B cell (primary cell): ENCODE measurements around the gene XDH.

Experiments used
- CTCF ChIP-seq: fragments of 200-600 bp; IDR thresholded peaks from one replicate; pipeline ENCODE4 v1.8.0; 2022; ENCODE audit warnings: antibody characterized with exemption, mild to moderate bottlenecking
- EZH2 ChIP-seq: IDR thresholded peaks from 2 replicates; pipeline ENCODE4 v1.6.1; 2012; ENCODE audit warnings: borderline replicate concordance, low read depth, mild to moderate bottlenecking, moderate library complexity, low read length; ENCODE audit not compliant: insufficient read depth, poor library complexity, severe bottlenecking

DNA sequence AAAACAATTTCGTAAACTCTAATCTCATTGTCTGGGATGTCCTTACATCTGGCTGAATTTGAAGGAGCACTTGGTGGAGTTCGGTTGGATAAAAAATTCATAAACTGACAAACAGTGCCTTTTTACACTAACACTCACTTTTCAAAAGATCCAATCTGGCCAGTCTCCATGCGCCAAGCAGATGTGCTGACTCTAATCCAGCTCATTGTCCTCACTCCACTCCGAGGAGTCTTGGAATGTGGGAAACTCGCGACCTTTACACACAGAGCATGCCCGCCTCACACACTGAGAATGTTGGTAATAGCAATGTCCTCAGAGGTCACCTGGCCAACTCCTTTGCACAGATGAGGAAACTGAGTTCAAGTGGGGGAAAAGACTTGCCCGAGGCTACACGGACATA lies 66.8 kb downstream of the XDH start:
- TF ChIP-seq CTCF (no peak), EZH2 (no peak)
